ENCODE results near the gene CES4A.

- TF ChIP-seq CTCF (optimal IDR thresholded peaks at IDR 0.05 in 1 of 3, IDR thresholded peaks at IDR 0.05 in 1 of 3, conservative IDR thresholded peaks at IDR 0.05 in 1 of 3; ENCODE audit: extremely low read depth in 1 of 3, insufficient read depth in 2 of 3, low read length in 3 of 3) (peak in 1 of 3 experiments; percentile 8), EZH2 (IDR thresholded peaks at IDR 0.05; ENCODE audit: low read length) (peak; percentile 36)
Observed at GRCh38 chr16:67013823-67014633, 25.6 kb downstream of the CES4A start.
